Erythroblast (primary cell): ENCODE measurements around the gene AMN1.
A peak's percentile ranks its signal among the peaks of the same experiment; 100 is the strongest.

ENCODE experiments used
- GATA1 ChIP-seq: IDR thresholded peaks from 2 replicates; pipeline ENCODE4 v1.6.1; 2011; ENCODE audit warnings: low read depth, mild to moderate bottlenecking, control low read depth, low read length, moderate library complexity
- POLR2A ChIP-seq: IDR thresholded peaks from 2 replicates; pipeline ENCODE4 v1.6.1; 2011; ENCODE audit warnings: mild to moderate bottlenecking, low read length

DNA sequence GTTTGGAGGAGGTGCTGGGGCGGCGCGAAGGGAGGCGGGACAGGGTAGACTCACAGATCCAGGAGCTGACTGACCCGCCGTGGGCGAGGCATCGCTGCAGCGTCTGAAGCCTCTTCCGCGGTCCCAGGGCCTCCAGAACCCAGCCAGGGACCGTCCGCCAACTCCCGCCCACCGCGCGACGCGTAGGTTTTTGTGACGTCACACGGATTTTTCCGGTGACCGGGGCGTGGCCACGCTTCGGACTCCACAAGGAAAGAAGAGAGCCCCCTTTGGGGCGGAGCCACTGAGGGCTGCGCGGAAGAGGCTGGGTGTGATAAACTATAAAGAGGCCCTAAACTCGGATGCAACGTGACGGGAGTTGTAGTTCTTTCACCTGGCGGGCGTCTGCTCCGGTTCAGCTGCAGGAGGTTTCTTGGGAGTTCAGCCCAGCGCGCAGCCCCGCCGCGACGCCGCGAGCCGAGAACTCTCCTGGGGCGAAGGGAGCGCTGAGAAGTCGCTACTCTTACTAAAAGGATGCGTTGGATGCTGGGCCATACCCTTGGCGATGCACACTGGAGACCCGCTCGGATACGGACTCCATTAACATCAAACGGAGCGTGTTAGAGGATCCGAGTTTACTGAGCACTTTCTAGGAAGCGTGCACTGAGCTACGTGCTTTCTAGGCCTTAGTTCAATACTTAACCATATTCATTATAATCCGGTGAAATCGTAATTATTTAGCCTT lies at the start of gene AMN1:
- peak; percentile 80 for TF ChIP-seq POLR2A
- TF ChIP-seq GATA1: no peak
